T-helper 9 cell (primary cell): ENCODE measurements around the gene MEGF11.
"Not testable (repeated sequence)": the region's sequence is repeated elsewhere in the genome, so short reads cannot be mapped to it uniquely, and the experiment has no call there.

Source experiments
- DNase-seq: peaks from one replicate; pipeline ENCODE4 v3.0.0-alpha.2; 2020

Gene MEGF11

DNA sequence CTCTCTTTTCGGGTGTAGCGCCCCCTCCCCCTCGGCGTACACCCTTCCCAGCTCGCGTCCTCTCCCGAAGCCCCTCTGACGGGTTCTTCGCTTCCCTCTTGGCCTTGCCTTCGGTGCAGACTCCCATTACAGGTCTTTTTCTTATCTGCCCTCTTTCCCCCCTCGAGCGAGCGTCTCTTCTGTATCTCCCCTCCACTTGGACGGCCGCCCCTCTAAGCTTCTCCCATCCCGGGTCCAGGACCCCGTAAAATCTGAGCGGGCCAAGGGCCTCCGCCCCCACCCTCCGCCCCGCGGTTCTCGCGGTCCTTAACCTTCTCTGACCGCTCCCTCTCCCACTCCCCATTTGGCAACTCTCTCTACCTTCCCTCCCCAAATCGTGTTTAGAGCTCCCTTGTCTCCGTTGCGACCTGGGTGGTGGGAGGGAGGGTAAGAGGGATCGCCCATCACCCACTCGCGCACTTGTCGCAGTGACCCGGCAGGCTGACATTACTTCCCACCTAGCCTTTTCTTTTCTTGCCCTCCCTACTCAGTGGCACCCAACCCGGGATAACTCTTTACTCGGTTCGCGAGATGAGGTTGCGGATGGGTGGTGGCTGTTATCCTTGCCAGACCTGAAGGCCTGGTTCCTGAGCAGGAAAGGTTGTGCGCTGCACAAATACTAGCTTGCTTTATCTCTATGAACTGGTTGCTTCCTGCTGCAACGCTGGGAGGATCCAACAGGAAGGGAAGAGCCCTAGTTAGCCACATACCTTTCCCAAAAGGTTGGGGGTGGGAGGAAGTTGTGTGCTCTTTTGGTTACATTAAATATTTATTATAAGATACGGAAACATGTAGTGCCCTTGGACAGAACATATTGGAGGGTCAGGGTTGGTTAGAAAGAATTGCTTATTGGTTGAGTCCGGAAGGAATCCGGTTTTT lies 383.3 kb downstream of the MEGF11 start:
- no peak for DNase-seq

DNA sequence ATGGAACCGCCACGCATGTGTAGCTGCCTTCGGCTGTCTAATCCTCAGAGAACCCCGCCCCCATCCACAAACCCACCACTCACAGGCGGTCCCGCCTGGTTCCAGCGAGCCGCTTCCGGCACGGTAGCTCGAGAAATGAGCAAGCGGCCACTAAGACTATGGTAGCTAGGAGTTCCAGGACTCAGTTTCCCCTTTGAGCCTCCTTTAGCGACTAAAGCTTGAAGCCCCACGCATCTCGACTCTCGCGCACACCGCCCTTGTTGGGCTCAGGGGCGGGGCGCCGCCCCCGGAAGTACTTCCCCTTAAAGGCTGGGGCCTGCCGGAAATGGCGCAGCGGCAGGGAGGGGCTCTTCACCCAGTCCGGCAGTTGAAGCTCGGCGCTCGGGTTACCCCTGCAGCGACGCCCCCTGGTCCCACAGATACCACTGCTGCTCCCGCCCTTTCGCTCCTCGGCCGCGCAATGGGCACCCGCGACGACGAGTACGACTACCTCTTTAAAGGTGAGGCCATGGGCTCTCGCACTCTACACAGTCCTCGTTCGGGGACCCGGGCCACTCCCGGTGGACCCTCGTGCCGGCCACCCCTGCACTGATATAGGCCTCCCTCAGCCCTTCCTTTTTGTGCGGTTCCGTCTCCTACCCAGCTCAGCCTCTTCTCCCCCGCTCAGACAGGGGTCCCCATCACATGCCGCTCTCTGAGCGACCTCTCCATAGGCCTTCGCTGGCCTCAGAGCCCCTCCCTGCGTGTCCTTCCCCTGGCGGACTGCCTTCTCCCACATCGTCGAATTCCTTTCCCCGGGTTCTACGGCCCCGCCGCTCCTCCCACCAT lies 384.2 kb downstream of the MEGF11 start, which contains the start of gene RAB11A:
RAB11A (plus strand) TSS at position 366 of the 828 bp plus-strand sequence; CDS start at position 461, 95 bp downstream.
- peak; percentile 88 for DNase-seq

DNA sequence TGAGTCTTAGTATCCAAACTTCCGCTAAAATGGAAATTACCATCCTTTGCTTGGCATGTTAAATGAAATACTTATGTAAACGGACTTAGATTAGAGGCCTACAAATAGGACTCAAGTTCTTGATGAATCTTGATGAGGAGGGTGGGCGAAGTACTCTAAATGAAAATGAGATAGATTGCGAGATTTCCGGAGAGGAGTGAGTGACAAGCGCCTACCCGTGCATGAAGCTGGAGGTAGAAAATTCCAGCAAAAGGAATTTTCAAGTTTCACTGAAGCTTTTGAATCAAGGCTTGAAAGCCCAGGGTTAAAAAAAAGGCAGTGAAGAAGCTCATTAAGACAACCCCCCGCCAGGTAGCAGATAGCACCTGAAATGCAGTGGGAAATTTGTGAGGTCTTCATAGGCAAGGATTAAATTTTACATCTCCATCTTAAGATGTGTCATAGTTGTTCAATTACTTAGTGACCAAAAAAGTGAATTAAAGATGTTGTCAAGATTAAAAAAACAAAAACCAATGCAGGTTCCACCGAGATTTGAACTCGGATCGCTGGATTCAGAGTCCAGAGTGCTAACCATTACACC lies 384.9 kb downstream of the MEGF11 start:
- no peak for DNase-seq

DNA sequence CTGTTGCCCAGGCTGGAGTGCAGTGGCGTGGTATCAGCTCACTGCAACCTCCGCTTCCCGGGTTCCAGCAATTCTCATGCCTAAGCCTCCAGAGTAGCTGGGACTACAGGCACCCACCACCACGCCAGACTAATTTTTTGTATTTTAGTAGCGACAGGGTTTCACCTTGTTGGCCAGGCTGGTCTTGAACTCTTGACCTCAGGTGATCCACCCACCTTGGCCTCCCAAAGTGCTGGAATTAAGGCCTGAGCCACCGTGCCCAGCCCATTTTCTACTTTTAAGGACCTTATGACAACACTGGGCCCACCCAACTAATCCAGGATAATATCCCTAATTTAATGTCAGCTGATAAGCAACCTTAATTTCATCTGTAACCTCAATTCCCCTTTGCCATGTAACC lies 385.6 kb downstream of the MEGF11 start:
- DNase-seq, result not testable (repeated sequence)

DNA sequence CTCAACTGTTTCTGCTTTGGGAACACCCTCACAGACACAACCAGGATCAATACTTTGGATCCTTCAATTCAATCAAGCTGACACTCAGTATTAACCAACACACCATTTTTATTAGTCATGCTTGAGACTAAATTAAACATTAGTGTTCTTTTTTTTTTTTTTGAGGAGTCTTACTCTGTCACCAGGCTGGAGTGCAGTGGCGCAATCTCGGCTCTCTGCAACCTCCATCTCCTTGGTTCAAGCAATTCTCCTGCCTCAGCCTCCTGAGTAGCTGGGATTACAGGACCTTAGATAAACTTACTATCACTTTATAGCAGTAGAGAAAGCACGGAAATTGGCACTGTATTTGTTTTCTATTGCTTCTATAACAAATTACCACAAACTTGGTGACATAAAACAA lies 386.3 kb downstream of the MEGF11 start:
- no peak for DNase-seq

DNA sequence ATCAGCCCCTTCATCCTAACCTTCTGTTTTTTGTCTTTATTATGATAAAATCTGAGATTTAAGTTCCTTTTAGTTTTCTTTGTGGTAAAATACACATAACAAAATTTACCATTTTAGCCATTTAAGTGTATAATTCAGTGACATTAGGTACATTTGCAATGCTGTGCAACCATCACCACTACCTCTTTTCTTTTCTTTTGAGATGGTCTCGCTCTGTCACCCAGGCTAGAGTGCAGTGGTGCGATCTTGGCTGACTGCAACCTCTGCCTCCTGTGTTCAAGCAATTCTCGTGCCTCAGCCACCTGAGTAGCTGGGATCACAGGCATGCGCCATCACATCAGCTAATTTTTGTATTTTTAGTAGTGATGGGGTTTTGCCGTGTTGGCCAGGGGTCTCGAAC lies 390.4 kb downstream of the MEGF11 start:
- DNase-seq, result no peak

DNA sequence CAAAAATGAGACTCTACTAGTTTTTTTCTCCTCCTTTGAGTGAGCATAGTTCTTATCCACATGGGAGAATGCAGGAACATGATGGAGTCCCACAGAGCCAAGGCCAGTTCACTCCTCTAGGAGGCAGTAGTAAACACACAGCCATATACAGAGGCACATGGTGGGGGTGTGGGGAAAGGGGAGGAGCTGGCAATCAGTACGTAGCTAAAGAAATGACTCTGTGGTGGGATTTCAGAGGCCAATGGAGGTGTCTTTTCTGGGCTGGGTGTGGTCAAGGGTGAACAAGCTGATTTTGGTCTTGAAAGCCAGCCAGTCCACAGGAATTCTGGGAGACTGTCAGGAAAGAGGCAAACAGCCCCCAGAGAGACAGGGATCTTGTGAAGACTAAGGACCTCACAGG lies 390.9 kb downstream of the MEGF11 start:
- no peak for DNase-seq

DNA sequence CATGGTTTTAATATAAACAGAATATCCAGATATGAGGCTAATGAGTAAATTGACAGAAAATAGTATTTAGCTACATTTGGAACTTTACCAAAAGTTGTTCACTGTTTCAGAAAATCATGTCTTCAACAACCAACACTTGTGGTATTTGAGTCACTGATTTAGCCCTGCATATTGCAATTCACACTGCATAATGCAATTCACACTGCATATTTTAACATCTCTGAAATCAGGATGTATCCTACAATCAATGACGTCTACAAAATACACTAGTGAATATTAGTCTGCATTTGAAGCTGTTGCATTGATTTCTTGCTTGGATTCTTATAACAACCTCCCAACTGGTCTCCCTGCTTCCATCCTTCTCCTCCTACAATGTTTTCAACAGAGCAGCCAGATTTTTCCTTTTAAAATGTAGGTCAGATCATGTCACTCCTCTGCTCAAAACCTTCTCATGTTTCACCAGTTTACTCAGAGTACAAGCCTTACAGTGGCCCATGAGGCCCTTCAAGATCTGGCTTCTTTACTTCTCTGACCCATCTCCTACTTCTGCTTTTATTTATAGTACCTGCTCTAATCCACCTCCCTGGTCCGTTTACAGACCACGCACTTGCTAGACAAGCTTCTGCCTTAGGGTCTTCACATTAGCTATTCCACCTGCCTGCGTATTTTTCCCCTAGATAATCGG lies 395.7 kb downstream of the MEGF11 start:
- DNase-seq, result no peak

DNA sequence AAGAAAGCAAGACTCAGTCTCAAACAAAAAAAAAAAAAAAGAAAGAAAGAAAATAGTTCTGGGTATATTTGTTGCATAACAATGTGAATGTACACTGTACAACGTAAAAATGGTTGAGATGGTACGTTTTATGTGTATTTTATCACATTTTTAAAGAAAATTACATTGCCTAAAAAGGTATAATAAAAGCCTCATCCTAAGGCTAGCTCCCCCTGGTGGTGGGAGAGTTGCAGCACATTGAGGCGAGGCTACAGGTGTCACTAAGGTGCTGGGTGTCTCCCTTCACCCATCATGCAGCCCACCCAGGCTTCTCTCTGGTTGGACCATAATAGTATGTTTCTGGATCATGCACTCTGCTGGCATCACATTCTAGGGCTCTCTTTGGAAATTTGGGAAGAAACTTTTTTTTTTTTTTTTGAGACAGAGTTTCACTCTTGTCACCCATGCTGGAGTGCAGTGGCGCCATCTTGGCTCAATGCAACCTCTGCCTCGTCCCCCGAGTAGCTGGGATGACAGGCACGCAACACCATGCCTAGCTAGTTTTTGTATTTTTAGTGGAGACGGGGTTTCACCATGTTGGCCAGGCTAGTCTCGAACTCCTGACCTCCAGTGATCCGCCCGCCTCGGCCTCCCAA lies 396.6 kb downstream of the MEGF11 start:
- peak; percentile 82 for DNase-seq

DNA sequence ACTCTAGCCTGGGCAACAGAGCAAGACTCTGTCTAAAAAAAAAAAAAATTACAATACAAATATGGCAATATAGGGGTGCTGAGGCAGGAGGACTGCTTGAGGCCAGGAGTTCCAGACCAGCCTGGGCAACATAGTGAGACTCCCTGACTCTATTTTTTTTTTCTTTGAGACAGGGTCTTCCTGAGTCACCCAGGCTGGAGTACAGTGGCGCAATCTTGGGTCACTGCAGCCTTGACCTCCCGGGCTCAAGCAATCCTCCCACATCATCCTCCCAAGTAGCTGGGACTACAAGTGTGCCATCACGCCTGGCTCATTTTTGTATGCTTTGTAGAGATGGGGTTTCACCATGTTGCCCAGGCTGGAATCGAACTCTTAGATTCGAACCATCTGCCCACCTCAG lies 401.6 kb downstream of the MEGF11 start:
- DNase-seq, result no peak

DNA sequence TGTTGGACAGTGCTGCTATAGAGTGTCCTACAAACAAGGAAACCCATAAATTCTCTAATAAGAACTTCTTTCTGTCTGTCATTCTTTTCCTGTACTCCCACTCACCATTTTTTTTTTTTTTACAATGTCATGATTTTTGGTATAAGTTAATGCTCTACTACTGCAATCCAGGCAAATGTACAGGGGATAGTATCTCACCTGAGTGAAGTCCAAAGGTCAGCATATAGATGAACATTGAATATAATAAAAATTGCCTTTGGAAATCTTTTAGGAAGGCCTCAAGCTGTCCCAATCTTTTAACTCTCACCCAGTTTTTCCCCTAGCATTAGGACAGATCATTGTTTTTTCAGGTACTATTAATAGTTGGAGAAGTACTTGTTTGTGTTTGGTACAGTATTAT lies 405.6 kb downstream of the MEGF11 start:
- no peak for DNase-seq

DNA sequence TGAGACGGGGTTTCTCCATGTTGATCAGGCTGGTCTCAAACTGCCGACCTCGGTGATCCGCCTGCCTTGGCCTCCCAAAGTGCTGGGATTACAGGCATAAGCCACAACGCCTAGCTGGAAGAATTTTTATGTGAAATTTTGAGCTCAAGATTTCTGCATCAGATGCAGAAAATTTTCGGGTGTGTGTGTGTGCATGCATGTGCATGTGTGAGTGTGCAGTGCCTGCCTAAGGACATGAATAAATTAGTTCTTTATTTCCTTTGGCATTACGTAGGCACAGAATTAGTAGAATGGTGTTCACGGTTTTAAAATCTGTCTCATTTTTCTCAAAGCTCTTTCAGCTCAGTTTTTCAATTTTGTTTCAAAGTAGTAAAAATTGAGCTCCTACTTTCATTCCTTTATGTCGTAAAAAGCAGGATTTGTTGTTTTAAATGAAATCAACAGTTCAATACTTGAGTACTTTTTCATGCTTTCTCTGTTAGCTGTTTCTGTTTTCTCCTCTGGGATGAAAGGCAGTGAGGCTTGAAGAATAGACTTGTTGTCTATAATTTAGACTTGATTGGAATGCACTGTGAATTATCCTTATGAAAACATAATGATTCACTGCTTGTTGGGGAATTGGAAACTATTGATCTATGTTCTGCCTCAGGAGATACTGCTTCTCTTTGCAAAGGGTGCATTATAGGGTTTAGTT lies 407.6 kb downstream of the MEGF11 start:
- no peak for DNase-seq
